ENCODE data around the gene SLC30A1. TPM values are rescaled to one million over a fixed set of nuclear protein-coding genes. Genes with fewer than 3 reads are reported as not detected.

Gene SLC30A1
- total RNA-seq, 2 experiments from 2014 or later, result 11.3 to 12.1 TPM

- Mint-ChIP-seq H3K27ac (no peak overlapping the region), H3K27me3 (peaks cover 4% of the 10 kb centered on the region), H3K36me3 (no peaks in the 10 kb centered on the region), H3K4me1 (peaks cover 12% of the 10 kb centered on the region), H3K9me3 (no peaks in the 10 kb centered on the region), H3K4me3 (no peak overlapping the region)
- no peak for DNase-seq
These were observed 47.5 kb downstream of the SLC30A1 start for GRCh38 chr1:211531194-211532087.

DNA sequence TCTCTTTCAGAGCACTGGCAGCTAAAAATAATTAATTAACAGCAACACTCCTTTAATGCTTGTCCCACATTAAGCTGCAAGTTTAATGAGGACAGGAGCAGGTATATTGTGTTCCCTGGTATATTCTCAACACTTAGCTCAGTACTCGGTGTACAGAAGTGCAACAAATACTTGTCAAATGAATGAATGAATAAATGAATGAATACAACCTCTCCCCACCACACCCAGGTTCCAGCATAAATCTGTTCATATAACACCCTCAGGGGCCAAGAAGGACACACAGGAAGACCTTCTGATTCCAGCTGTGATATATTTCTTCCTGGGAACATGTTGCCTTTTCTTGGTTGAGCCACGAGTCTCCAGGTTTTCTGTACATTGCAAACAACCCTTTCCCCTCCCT, 48.9 kb downstream of the SLC30A1 start:
- Mint-ChIP-seq H3K27ac (no peak overlapping the region), H3K27me3 (peaks cover 4% of the 10 kb centered on the region), H3K9me3 (no peaks in the 10 kb centered on the region), H3K36me3 (no peaks in the 10 kb centered on the region), H3K4me1 (peaks cover 14% of the 10 kb centered on the region), H3K4me3 (no peak overlapping the region)
- no peak for DNase-seq

DNA sequence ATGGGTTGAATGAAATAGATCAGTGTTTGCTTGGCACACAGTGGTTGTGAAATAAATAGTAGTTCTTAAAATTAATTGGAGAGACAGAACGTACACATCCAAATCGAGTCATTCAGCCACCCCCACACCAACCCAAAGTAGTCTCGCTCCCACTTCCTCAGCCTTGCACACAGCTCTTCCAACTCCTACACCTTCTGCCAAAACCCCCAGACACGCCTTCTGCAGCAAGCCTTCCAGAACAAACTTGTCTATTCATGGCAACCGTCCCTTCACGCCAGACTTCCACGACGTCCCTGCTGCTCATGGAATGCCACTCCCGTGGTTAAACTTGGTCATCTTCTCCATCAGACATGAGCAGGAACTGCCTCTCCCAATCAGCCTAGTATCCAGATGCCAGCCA, 49.5 kb downstream of the SLC30A1 start:
- H3K4me3 Mint-ChIP-seq, result no peak overlapping the region
- no peak overlapping the region for H3K27ac Mint-ChIP-seq
- peaks cover 4% of the 10 kb centered on the region for H3K27me3 Mint-ChIP-seq

GRCh38 chr1:211529011-211529410, 50.0 kb downstream of the SLC30A1 start:
- H3K27me3 Mint-ChIP-seq, result peaks cover 4% of the 10 kb centered on the region
- DNase-seq, result no peak
- H3K4me1 Mint-ChIP-seq, result peaks cover 14% of the 10 kb centered on the region
- H3K27ac Mint-ChIP-seq, result no peak overlapping the region
- no peaks in the 10 kb centered on the region for H3K9me3 Mint-ChIP-seq
- no peaks in the 10 kb centered on the region for H3K36me3 Mint-ChIP-seq
- no peak overlapping the region for H3K4me3 Mint-ChIP-seq

More for the DNA sequence above, 49.5 kb downstream of the SLC30A1 start:
- H3K4me1 Mint-ChIP-seq, result peaks cover 14% of the 10 kb centered on the region
- no peaks in the 10 kb centered on the region for H3K36me3 Mint-ChIP-seq
- no peak for DNase-seq
- no peaks in the 10 kb centered on the region for H3K9me3 Mint-ChIP-seq

DNA sequence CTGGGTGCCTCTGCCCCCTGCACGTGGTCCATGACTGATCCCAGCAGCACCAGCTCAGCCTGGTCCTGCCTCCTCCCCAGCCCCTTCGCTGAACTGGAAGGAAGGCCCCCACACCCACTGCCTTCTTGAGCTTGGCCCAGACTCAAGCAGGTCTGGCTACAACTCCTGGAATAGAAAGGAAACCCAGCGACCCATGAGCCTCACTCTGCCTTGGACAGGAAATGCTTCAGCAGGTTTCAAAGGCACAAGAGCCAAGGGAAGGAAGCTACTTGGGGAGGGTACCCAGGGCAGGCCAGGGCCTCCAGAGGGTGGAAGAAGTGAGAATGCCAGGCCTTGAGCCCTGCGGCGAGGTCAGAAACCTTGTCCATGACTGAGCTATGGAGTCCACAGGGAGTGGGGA, 51.1 kb downstream of the SLC30A1 start:
- H3K36me3 Mint-ChIP-seq, result no peaks in the 10 kb centered on the region
- H3K9me3 Mint-ChIP-seq, result no peaks in the 10 kb centered on the region
- peaks cover 14% of the 10 kb centered on the region for H3K4me1 Mint-ChIP-seq
- H3K4me3 Mint-ChIP-seq, result no peak overlapping the region
- peaks cover 4% of the 10 kb centered on the region for H3K27me3 Mint-ChIP-seq
- no peak for DNase-seq
- H3K27ac Mint-ChIP-seq, result no peak overlapping the region

DNA sequence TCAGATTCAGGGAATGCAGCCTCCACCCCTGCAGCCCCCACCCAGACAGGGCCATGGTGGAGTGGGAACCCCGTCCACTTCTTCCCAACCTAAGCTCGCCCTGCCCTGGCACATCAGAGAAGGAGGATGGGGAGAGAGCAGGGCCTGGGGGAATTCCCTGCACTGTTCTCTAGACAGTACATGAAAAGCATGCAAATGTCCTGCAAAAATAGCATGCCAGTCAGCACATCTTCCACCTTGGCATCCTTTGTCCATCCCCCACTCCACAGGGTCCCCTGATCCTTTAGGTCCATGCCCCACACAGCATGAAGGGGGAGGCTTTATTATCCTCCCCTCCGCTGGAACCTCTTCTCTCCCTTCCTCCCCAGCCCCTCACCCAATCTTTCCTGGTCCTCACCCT, 52.0 kb downstream of the SLC30A1 start:
- H3K9me3 Mint-ChIP-seq, result no peaks in the 10 kb centered on the region
- peaks cover 14% of the 10 kb centered on the region for H3K4me1 Mint-ChIP-seq
- no peak overlapping the region for H3K4me3 Mint-ChIP-seq
- H3K27me3 Mint-ChIP-seq, result peaks cover 4% of the 10 kb centered on the region
- H3K36me3 Mint-ChIP-seq, result no peaks in the 10 kb centered on the region
- DNase-seq, result no peak
- no peak overlapping the region for H3K27ac Mint-ChIP-seq

DNA sequence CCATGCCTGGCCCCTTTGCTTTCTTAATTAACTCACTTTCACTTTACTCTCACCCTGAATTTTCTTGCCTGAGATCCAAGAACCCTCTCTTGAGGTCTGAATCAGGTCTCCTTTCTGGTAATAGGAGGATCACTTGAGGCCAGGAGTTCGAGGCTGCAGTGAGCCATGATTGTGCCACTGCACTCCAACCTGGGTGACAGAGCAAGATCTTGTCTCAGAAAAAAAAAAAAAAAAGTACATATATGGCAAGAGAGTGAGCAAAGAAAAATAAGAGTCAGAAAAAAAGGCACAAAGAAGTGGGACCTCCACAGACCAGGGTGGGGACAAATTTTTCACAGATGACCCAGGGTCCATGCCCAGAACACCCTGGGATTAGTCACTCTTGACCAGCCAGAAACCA, 52.9 kb downstream of the SLC30A1 start:
- H3K27ac Mint-ChIP-seq, result no peak overlapping the region
- DNase-seq, result no peak
- peaks cover 4% of the 10 kb centered on the region for H3K27me3 Mint-ChIP-seq
- no peak overlapping the region for H3K4me3 Mint-ChIP-seq
- peaks cover 14% of the 10 kb centered on the region for H3K4me1 Mint-ChIP-seq
- H3K9me3 Mint-ChIP-seq, result no peaks in the 10 kb centered on the region
- no peaks in the 10 kb centered on the region for H3K36me3 Mint-ChIP-seq

- no peaks in the 10 kb centered on the region for H3K36me3 Mint-ChIP-seq
- peaks cover 4% of the 10 kb centered on the region for H3K27me3 Mint-ChIP-seq
- DNase-seq, result no peak
- no peaks in the 10 kb centered on the region for H3K9me3 Mint-ChIP-seq
- peaks cover 14% of the 10 kb centered on the region for H3K4me1 Mint-ChIP-seq
- H3K27ac Mint-ChIP-seq, result no peak overlapping the region
- H3K4me3 Mint-ChIP-seq, result no peak overlapping the region
These were observed 53.8 kb downstream of the SLC30A1 start for GRCh38 chr1:211525101-211525676.

DNA sequence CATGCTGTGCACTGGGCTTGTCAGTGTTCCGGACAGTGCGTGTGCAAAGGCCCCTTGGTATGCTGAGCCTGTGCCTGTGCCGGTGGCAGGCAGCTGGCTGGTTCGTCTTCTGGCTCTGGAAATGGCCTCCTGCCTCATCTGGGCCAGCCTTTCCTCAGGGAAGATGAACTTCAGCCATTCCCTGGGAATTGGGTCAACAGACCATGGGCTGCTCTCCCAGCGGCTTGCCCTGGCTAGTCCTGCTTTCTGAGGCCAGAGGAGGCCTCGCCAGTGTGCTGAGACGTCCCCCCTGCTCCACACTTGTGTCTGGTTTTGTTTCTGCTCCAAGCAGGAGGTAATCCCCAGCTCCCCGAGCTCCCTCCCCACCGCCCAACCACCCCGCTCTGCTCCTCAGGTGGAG, 54.4 kb downstream of the SLC30A1 start:
- H3K27ac Mint-ChIP-seq, result no peak overlapping the region
- no peak for DNase-seq
- H3K36me3 Mint-ChIP-seq, result no peaks in the 10 kb centered on the region
- no peak overlapping the region for H3K4me3 Mint-ChIP-seq
- peaks cover 14% of the 10 kb centered on the region for H3K4me1 Mint-ChIP-seq
- peaks cover 1% of the 10 kb centered on the region for H3K27me3 Mint-ChIP-seq
- no peaks in the 10 kb centered on the region for H3K9me3 Mint-ChIP-seq

GRCh38 chr1:211522804-211523203, 56.2 kb downstream of the SLC30A1 start:
- H3K4me1 Mint-ChIP-seq, result peaks cover 19% of the 10 kb centered on the region
- H3K9me3 Mint-ChIP-seq, result no peaks in the 10 kb centered on the region
- no peak overlapping the region for H3K27ac Mint-ChIP-seq
- H3K36me3 Mint-ChIP-seq, result no peaks in the 10 kb centered on the region
- H3K4me3 Mint-ChIP-seq, result no peak overlapping the region
- DNase-seq, result no peak
- no peaks in the 10 kb centered on the region for H3K27me3 Mint-ChIP-seq

Other genes starting within 250 kb of the SLC30A1 start
- not detected for gene RD3, start 87.0 kb downstream of the SLC30A1 start, total RNA-seq
- 10 to 100 TPM; 24.2 TPM for gene NEK2, start 96.5 kb upstream of the SLC30A1 start, total RNA-seq